NCI-H2196 (cell line): ENCODE results near the gene FEN1.

Source experiments
- DNase-seq: peaks from one replicate; lab custom pipeline; 2025; ENCODE audit not compliant: unreplicated experiment; lab: John Stamatoyannopoulos, UW

Gene FEN1

GRCh38 chr11:61774411-61774810 is 18.3 kb upstream of the FEN1 start:
- no peak for DNase-seq

GRCh38 chr11:61775106-61775505 is 17.6 kb upstream of the FEN1 start:
- DNase-seq: no peak

- no peak for DNase-seq
These were observed 16.8 kb upstream of the FEN1 start for GRCh38 chr11:61775606-61776554.

GRCh38 chr11:61776561-61777075 is 16.1 kb upstream of the FEN1 start:
- peak; percentile 34 for DNase-seq

- no peak for DNase-seq
These were observed 15.2 kb upstream of the FEN1 start for GRCh38 chr11:61777234-61778090.

GRCh38 chr11:61778357-61778886 is 14.3 kb upstream of the FEN1 start:
- DNase-seq: no peak

- DNase-seq: no peak
These were observed 13.6 kb upstream of the FEN1 start for GRCh38 chr11:61778920-61779650.

- no peak for DNase-seq
These were observed 12.8 kb upstream of the FEN1 start for GRCh38 chr11:61779666-61780525.

- no peak for DNase-seq
These were observed 12.0 kb upstream of the FEN1 start for GRCh38 chr11:61780581-61781162.

GRCh38 chr11:61781585-61781984 is 11.1 kb upstream of the FEN1 start:
- DNase-seq: no peak

- DNase-seq: no peak
These were observed 10.4 kb upstream of the FEN1 start for GRCh38 chr11:61782299-61782698.

- no peak for DNase-seq
These were observed 9.9 kb upstream of the FEN1 start for GRCh38 chr11:61782841-61783240.

- no peak for DNase-seq
These were observed 8.8 kb upstream of the FEN1 start for GRCh38 chr11:61783717-61784505.

GRCh38 chr11:61784506-61784805 is 8.3 kb upstream of the FEN1 start:
- DNase-seq: no peak

GRCh38 chr11:61785837-61786402 is 6.8 kb upstream of the FEN1 start:
- DNase-seq: no peak

GRCh38 chr11:61787928-61788491 is 4.7 kb upstream of the FEN1 start:
- peak; percentile 10 for DNase-seq

- DNase-seq: peak; percentile 85
These were observed 888 bp upstream of the FEN1 start for GRCh38 chr11:61791737-61792309.
